Fibroblast of gingiva (primary cell): ENCODE results near the gene MAB21L4.

Source experiments
- DNase-seq: peaks from one replicate; pipeline ENCODE4 v3.0.0-alpha.2; 2011; ENCODE audit warnings: low read depth

Gene MAB21L4

GRCh38 chr2:240877460-240878340 is 18.3 kb downstream of the MAB21L4 start:
- DNase-seq: no peak

GRCh38 chr2:240876475-240877251 is 19.3 kb downstream of the MAB21L4 start:
- DNase-seq: no peak

- DNase-seq: no peak
These were observed 19.9 kb downstream of the MAB21L4 start for GRCh38 chr2:240876035-240876474.

GRCh38 chr2:240875228-240876034 is 20.5 kb downstream of the MAB21L4 start:
- no peak for DNase-seq

GRCh38 chr2:240874715-240875227 is 21.2 kb downstream of the MAB21L4 start:
- DNase-seq: no peak

GRCh38 chr2:240873805-240874714 is 21.9 kb downstream of the MAB21L4 start:
- DNase-seq: no peak

GRCh38 chr2:240873098-240873788 is 22.7 kb downstream of the MAB21L4 start:
- no peak for DNase-seq

- no peak for DNase-seq
These were observed 23.4 kb downstream of the MAB21L4 start for GRCh38 chr2:240872317-240873097.

GRCh38 chr2:240871071-240871958 is 24.6 kb downstream of the MAB21L4 start:
- DNase-seq: no peak

GRCh38 chr2:240869956-240870875 is 25.7 kb downstream of the MAB21L4 start:
- no peak for DNase-seq

- DNase-seq: no peak
These were observed 26.6 kb downstream of the MAB21L4 start for GRCh38 chr2:240869109-240869955.

- DNase-seq: no peak
These were observed 27.5 kb downstream of the MAB21L4 start, which contains the start of gene AGXT for GRCh38 chr2:240868286-240869108. TSS of gene AGXT (plus strand) at chr2:240868824. CDS start at chr2:240868866, 42 bp downstream.

- DNase-seq: no peak
These were observed 30.6 kb downstream of the MAB21L4 start for GRCh38 chr2:240865391-240865790.

GRCh38 chr2:240864475-240864874 is 31.5 kb downstream of the MAB21L4 start:
- DNase-seq: no peak

- DNase-seq: no peak
These were observed 34.4 kb downstream of the MAB21L4 start for GRCh38 chr2:240861547-240861946.
